MM.1S (cell line): Measurements from ENCODE around the gene ZKSCAN4.

ENCODE experiments used
- EZH2 ChIP-seq: fragments of 300-600 bp; sonication (generic); optimal IDR thresholded peaks from 2 replicates; pipeline ENCODE3; 2017; ENCODE audit warnings: low read depth, mild to moderate bottlenecking, antibody characterized with exemption, low read length, mixed read lengths
- EZH2phosphoT487 ChIP-seq: fragments of 300-600 bp; sonication (generic); IDR thresholded peaks from 2 replicates; pipeline ENCODE4 v1.6.1; 2018; ENCODE audit warnings: antibody characterized with exemption, low read length
- TF ChIP-seq, protein P1 (sequence below): fragments of 300-600 bp; sonication (generic); IDR thresholded peaks from 2 replicates; pipeline ENCODE4 v1.5.1; 2016; ENCODE audit warnings: antibody characterized with exemption, low read length, mixed read lengths

DNA sequence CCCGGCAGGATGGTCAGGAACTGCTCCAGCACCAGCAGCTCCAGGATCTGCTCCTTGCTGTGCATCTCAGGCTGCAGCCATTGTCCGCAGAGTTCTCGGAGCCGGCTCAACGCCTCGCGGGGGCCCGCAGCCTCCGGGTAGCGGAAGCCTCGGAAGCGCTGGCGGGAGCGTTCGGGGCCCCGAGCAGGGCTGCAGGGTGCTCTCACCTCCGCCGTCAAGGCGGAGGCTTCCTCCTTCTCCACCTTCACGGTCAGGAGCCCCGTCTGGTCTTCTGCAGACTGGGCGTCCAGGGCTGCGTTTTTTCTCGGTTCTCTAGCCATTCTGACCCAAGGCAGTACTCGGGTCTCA, 434 bp downstream of the ZKSCAN4 start:
- TF ChIP-seq, protein P1, sequence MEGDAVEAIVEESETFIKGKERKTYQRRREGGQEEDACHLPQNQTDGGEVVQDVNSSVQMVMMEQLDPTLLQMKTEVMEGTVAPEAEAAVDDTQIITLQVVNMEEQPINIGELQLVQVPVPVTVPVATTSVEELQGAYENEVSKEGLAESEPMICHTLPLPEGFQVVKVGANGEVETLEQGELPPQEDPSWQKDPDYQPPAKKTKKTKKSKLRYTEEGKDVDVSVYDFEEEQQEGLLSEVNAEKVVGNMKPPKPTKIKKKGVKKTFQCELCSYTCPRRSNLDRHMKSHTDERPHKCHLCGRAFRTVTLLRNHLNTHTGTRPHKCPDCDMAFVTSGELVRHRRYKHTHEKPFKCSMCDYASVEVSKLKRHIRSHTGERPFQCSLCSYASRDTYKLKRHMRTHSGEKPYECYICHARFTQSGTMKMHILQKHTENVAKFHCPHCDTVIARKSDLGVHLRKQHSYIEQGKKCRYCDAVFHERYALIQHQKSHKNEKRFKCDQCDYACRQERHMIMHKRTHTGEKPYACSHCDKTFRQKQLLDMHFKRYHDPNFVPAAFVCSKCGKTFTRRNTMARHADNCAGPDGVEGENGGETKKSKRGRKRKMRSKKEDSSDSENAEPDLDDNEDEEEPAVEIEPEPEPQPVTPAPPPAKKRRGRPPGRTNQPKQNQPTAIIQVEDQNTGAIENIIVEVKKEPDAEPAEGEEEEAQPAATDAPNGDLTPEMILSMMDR: no peak
- TF ChIP-seq EZH2phosphoT487 (no peak), EZH2 (no peak)
